Ascending aorta (tissue), 2 donors: ENCODE results near the gene SNCAIP. TPM values are rescaled to one million over a fixed set of nuclear protein-coding genes. Genes with fewer than 3 reads are reported as not detected.

Experiments used
- DNase-seq, 2 donors: peaks; one replicate each; pipeline ENCODE4 v3.0.0-alpha.2; 2019; ENCODE audit warnings: low spot score in 2 of 2
- H3K27ac ChIP-seq, 2 donors: fragments of 200-600 bp; sonication (generic); one replicate each; pipeline ENCODE4 v1.5.1; 2016 to 2017; ENCODE audit warnings: mild to moderate bottlenecking in 1 of 2
- H3K27me3 ChIP-seq: fragments of 200-600 bp; sonication (generic); one replicate; pipeline ENCODE4 v1.5.1; 2017
- H3K36me3 ChIP-seq, 2 donors: fragments of 200-600 bp; sonication (generic); one replicate each; pipeline ENCODE4 v1.5.1; 2016
- H3K4me1 ChIP-seq, 2 donors: fragments of 200-600 bp; sonication (generic); one replicate each; pipeline ENCODE4 v1.5.1; 2016 to 2017; ENCODE audit warnings: mild to moderate bottlenecking in 1 of 2
- H3K4me3 ChIP-seq, 2 donors: fragments of 200-600 bp; sonication (generic); one replicate each; pipeline ENCODE4 v1.5.1; 2016 to 2017; ENCODE audit warnings: mild to moderate bottlenecking in 1 of 2
- H3K9me3 ChIP-seq, 2 donors: fragments of 200-600 bp; sonication (generic); one replicate each; pipeline ENCODE4 v1.5.1; 2016
- intact Hi-C: fragments of 100-400 bp; cut with DNase I; formaldehyde crosslinking; loops from one replicate; pipeline ENCODE4 v1.15.1; 2023
- total RNA-seq: library from RNA; depleted of rRNA; stranded (reverse); fragments of >200 nt; gene quantifications from one replicate; pipeline ENCODE4 v1.1.0, GENCODE V29; 2016
- TF ChIP-seq, protein P1 (sequence below), 3 experiments: fragments of 200-600 bp in 2 of 3; fragments of 450-650 bp in 1 of 3; sonication (generic) in 2 of 3; IDR thresholded peaks; one replicate each; pipeline ENCODE4 v1.5.1; 2016 to 2019; ENCODE audit warnings: antibody characterized with exemption in 3 of 3, mild to moderate bottlenecking in 1 of 3, moderate library complexity in 1 of 3

SNCAIP gene
- total RNA-seq, 1 donor from 2014 or later = 2.9 TPM

DNA sequence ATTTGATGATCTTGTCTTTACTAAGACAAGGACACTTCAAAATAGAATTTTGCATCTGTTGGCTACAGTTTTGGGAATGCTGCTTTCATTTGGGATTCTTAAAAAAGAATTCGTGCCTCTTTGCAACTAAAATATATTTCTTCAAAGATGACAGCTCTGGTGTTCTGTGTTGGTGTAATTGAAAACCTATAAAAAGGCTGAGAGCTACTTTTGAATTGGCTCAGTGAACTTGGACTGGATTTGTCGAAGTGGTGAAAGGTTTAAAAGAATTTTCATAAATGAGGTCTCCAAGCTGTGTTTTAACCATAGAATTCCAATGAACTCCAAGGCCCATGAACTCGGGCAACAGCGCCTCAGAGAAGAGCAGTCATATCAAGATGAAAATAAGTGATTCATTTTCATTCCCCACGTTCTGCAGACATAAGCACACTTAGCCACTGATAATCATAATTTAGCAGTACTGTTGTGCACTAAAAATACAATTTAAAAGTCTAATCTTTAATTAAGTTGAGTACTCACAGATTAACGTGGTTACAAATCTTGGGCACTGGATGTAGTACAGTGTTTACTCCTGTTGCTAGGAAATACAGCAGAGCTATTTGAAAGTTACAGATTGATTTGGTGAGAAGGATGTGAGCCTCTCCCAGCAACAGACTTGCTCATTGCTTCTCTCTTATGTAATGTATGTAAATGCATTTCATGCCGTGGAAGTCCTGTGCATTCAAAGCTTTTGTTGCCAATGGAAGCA is 10.9 kb downstream of the SNCAIP start:
- Histone ChIP-seq H3K27me3 (no peaks in the 10 kb centered on the region), H3K4me1 (peaks cover 0 to 3% of the 10 kb centered on the region in 2 donors), H3K27ac (peak overlapping the region in 1 of 2 donors; percentile 20), H3K9me3 (no peaks in the 10 kb centered on the region), H3K4me3 (no peak overlapping the region), H3K36me3 (peaks cover 0 to 5% of the 10 kb centered on the region in 2 donors)
- no peak for DNase-seq
- intact Hi-C loops = no loop called here
- TF ChIP-seq, protein P1, sequence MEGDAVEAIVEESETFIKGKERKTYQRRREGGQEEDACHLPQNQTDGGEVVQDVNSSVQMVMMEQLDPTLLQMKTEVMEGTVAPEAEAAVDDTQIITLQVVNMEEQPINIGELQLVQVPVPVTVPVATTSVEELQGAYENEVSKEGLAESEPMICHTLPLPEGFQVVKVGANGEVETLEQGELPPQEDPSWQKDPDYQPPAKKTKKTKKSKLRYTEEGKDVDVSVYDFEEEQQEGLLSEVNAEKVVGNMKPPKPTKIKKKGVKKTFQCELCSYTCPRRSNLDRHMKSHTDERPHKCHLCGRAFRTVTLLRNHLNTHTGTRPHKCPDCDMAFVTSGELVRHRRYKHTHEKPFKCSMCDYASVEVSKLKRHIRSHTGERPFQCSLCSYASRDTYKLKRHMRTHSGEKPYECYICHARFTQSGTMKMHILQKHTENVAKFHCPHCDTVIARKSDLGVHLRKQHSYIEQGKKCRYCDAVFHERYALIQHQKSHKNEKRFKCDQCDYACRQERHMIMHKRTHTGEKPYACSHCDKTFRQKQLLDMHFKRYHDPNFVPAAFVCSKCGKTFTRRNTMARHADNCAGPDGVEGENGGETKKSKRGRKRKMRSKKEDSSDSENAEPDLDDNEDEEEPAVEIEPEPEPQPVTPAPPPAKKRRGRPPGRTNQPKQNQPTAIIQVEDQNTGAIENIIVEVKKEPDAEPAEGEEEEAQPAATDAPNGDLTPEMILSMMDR (IDR thresholded peaks at IDR 0.05) = no peak

DNA sequence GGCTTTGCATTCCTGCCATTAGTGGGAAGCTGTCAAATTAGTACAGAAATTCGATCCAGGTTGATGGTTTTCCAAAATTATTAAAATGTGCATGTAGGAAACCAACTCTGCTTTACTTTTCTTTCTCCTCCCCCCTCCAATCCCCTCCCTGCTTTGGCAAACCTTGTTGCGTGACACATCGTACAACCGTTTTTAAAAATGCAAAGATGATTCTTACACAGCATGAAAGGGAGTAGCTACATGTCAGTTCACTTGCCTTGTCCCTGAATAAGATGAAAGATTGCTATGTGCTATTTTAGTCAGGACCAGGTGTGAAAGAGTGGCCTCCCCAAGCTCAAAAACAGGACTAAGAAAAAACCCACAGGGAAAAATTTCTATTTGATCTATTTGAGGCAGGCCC is 11.7 kb downstream of the SNCAIP start:
- Histone ChIP-seq H3K27ac (no peak overlapping the region), H3K4me3 (no peak overlapping the region), H3K9me3 (no peaks in the 10 kb centered on the region), H3K4me1 (peaks cover 0 to 3% of the 10 kb centered on the region in 2 donors), H3K36me3 (peaks cover 0 to 5% of the 10 kb centered on the region in 2 donors), H3K27me3 (no peaks in the 10 kb centered on the region)
- no peak for DNase-seq
- TF ChIP-seq, protein P1 (IDR thresholded peaks at IDR 0.05) = no peak
- intact Hi-C loops = no loop called here

DNA sequence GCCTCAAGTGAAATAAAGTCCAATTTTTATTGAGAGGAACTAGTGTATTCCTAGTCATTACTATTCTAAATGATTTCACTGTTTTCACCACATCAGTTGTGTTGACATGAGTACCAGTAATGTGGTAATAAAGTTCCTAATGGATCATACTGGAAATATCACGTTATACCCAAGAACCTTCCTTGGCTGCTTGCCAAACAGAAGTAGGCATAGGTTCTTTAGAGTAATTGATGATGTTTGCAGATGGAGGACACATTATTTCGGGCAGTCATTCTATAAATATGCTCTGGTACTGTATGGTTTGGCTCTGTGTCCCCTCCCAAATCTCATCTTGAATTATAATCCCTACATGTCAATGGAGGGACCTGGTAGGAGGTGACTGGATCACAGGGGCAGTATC is 15.1 kb downstream of the SNCAIP start:
- peaks cover 0 to 3% of the 10 kb centered on the region in 2 donors for H3K4me1 ChIP-seq
- TF ChIP-seq, protein P1 (IDR thresholded peaks at IDR 0.05) = no peak
- H3K4me3 ChIP-seq = no peak overlapping the region
- intact Hi-C loops = no loop called here
- DNase-seq = no peak
- H3K27ac ChIP-seq = no peak overlapping the region
- no peaks in the 10 kb centered on the region for H3K36me3 ChIP-seq
- H3K27me3 ChIP-seq = no peaks in the 10 kb centered on the region
- H3K9me3 ChIP-seq = no peaks in the 10 kb centered on the region

DNA sequence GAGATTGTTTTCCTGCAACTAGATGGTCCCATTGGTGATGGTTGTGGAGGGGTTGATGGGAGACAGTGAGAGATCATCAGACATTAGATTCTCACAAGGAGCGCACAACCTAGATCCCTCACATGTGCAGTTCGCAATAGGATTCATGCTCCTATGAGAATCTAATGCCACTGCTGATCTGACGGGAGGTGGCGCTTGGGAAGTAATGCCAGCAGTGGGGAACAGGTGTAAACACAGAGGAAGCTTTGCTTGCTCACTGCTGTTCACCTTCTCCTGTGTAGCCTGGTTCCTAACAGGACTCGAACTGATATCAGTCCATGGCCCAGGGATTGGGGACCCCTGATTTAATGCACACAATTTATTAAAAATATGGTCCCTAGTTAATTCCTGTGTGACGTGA is 18.8 kb downstream of the SNCAIP start:
- intact Hi-C loops = no loop called here
- Histone ChIP-seq H3K36me3 (no peaks in the 10 kb centered on the region), H3K9me3 (no peaks in the 10 kb centered on the region), H3K4me3 (no peak overlapping the region), H3K27ac (no peak overlapping the region), H3K4me1 (no peaks in the 10 kb centered on the region), H3K27me3 (no peaks in the 10 kb centered on the region)
- TF ChIP-seq, protein P1 (IDR thresholded peaks at IDR 0.05) = no peak
- DNase-seq = no peak

DNA sequence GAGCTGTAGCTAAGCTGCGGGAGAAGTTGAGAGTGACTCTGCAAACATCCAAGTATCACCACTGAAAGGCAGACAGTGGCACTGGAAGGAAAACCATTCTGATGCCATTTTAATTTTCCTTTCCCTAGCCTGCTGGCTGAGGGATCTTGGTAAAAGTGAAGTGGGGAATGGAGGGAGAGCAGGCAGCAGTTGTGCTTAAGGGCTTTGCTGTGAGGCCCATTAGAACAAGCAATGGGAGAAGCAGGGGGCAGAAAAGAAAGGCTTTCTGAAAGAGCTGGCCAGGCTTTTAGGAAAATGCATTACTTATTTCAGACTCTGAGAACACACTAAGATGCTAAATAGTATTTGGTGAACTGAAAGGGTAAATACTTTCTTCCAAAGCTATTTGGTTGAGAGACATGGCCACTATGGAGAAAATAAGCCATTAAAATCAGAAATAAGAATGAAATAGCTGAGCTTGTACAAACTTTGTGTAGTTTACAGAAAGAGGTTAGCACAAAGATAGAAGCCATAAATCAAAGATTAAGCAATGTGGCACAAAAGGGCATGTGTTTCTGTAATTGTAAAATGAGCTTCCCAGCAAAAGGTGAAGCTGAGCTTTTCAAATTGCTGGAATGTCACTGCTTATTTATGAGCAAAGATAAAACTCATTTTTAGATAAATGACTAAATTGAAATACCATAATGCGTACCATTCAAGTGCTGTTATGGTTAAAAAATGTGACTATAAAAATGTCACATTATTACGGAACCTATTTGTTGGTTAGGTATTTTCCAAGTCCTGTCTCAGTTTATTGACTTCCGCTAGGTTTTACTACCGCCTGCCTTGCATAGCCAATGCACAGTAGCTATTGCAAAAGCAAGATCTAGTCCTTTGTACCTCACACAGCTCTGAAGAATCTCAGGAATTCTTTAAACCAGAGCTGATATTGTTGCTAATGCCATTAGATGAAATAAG is 20.8 kb downstream of the SNCAIP start:
- H3K4me1 ChIP-seq = no peaks in the 10 kb centered on the region
- H3K27me3 ChIP-seq = no peaks in the 10 kb centered on the region
- no peaks in the 10 kb centered on the region for H3K9me3 ChIP-seq
- intact Hi-C loops = no loop called here
- no peak overlapping the region for H3K27ac ChIP-seq
- no peak overlapping the region for H3K4me3 ChIP-seq
- TF ChIP-seq, protein P1 (IDR thresholded peaks at IDR 0.05) = no peak
- DNase-seq = no peak
- no peaks in the 10 kb centered on the region for H3K36me3 ChIP-seq
